Uterus (tissue), 4 donors: ENCODE measurements around the gene ZNF837. TPM values are rescaled to one million over a fixed set of nuclear protein-coding genes. Genes with fewer than 3 reads are reported as not detected.
A peak's percentile ranks its signal among the peaks of the same experiment; 100 is the strongest.
"Not testable (repeated sequence)": the region's sequence is repeated elsewhere in the genome, so short reads cannot be mapped to it uniquely, and the experiment has no call there.

Experiments
- DNase-seq, 2 donors: peaks; one replicate each; pipeline ENCODE4 v3.0.0-alpha.2; 2019 to 2020
- H3K27ac ChIP-seq, 2 donors: fragments of 200-600 bp; sonication (generic); 1 replicate in 1 of 2; 2 replicates in 1 of 2; pipeline ENCODE4 v1.5.1; 2016 to 2018
- H3K27me3 ChIP-seq, 2 donors: fragments of 200-600 bp; sonication (generic); one replicate each; pipeline ENCODE4 v1.5.1; 2018 to 2019; ENCODE audit warnings: control low read depth in 1 of 2
- H3K36me3 ChIP-seq, 2 donors: fragments of 200-600 bp; sonication (generic); one replicate each; pipeline ENCODE4 v1.5.1; 2019; ENCODE audit warnings: control low read depth in 1 of 2
- H3K4me1 ChIP-seq, 2 donors: fragments of 200-600 bp; sonication (generic); one replicate each; pipeline ENCODE4 v1.5.1; 2018 to 2019; ENCODE audit warnings: control low read depth in 1 of 2
- H3K4me3 ChIP-seq, 2 donors: fragments of 200-600 bp; sonication (generic); 1 replicate in 1 of 2; 2 replicates in 1 of 2; pipeline ENCODE4 v1.5.1; 2018 to 2019; ENCODE audit warnings: mild to moderate bottlenecking in 1 of 2
- H3K9me3 ChIP-seq, 2 donors: fragments of 200-600 bp; sonication (generic); one replicate each; pipeline ENCODE4 v1.5.1; 2019; ENCODE audit warnings: control low read depth in 1 of 2
- POLR2A ChIP-seq, 2 donors: fragments of 450-650 bp; IDR thresholded peaks; one replicate each; pipeline ENCODE4 v1.6.1; 2016; ENCODE audit warnings: antibody characterized with exemption in 2 of 2, mild to moderate bottlenecking in 1 of 2, moderate library complexity in 1 of 2
- intact Hi-C: fragments of 100-400 bp; cut with DNase I; formaldehyde crosslinking; loops from one replicate; pipeline ENCODE4 v1.15.1; 2023; ENCODE audit warnings: low total_unique reads
- total RNA-seq, 4 donors: library from RNA; depleted of rRNA in 3 of 4; stranded (reverse); fragments of >200 nt in 3 of 4; gene quantifications; one replicate each; pipeline versions ENCODE4 v1.1.0 to v1.2.4, GENCODE V29; 2014 to 2023
- TF ChIP-seq, protein P1 (sequence below), 4 experiments: fragments of 200-600 bp in 2 of 4; fragments of 450-650 bp in 2 of 4; sonication (generic) in 2 of 4; IDR thresholded peaks; one replicate each; pipeline ENCODE4 v1.5.1; 2016 to 2019; ENCODE audit warnings: antibody characterized with exemption in 4 of 4, mild to moderate bottlenecking in 2 of 4, moderate library complexity in 1 of 4
- donor health status: DM: yes; HTN: yes; CAD: no.

Gene ZNF837
- total RNA-seq, 4 donors from 2014 or later: 1.6 to 4.6 (median 2.8) TPM; not detected in 1

DNA sequence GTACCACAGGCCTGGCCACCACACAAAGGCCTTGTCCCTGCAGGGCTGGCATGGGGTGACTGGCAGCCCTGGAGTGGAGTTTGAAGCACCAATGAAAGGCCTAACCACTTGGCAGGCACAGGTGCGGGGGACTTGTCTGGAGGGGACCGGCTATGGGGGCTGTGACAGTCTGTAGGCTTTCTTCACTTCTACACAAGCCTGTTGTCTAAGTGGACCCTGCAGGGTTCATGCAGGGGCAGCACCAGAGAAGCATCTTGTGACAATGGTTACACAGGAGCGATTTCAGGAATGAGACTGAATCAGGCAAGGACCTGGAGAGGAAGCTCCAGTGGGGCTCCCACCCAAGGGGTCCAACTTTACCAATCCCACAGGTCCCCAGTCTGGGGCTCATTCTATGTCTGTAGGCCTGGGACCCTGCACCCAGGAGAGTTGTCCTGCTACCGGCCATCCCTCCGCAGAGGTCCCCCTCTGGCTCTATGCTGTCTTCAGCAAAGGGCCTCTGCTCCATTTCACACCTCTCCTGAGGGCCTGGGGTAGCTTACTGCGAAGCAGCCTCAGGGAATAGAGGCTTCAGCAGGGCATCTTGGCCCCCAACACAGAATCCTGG, 2.3 kb upstream of the ZNF837 start:
- Histone ChIP-seq H3K27ac (no peak overlapping the region), H3K9me3 (no peaks in the 10 kb centered on the region), H3K36me3 (no peaks in the 10 kb centered on the region), H3K27me3 (no peaks in the 10 kb centered on the region), H3K4me1 (peaks cover 3 to 23% of the 10 kb centered on the region in 2 donors), H3K4me3 (no peak overlapping the region)
- TF ChIP-seq POLR2A (IDR thresholded peaks at IDR 0.05): no peak
- TF ChIP-seq, protein P1, sequence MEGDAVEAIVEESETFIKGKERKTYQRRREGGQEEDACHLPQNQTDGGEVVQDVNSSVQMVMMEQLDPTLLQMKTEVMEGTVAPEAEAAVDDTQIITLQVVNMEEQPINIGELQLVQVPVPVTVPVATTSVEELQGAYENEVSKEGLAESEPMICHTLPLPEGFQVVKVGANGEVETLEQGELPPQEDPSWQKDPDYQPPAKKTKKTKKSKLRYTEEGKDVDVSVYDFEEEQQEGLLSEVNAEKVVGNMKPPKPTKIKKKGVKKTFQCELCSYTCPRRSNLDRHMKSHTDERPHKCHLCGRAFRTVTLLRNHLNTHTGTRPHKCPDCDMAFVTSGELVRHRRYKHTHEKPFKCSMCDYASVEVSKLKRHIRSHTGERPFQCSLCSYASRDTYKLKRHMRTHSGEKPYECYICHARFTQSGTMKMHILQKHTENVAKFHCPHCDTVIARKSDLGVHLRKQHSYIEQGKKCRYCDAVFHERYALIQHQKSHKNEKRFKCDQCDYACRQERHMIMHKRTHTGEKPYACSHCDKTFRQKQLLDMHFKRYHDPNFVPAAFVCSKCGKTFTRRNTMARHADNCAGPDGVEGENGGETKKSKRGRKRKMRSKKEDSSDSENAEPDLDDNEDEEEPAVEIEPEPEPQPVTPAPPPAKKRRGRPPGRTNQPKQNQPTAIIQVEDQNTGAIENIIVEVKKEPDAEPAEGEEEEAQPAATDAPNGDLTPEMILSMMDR (IDR thresholded peaks at IDR 0.05): no peak
- DNase-seq: no peak
- intact Hi-C loops: no loop called here

DNA sequence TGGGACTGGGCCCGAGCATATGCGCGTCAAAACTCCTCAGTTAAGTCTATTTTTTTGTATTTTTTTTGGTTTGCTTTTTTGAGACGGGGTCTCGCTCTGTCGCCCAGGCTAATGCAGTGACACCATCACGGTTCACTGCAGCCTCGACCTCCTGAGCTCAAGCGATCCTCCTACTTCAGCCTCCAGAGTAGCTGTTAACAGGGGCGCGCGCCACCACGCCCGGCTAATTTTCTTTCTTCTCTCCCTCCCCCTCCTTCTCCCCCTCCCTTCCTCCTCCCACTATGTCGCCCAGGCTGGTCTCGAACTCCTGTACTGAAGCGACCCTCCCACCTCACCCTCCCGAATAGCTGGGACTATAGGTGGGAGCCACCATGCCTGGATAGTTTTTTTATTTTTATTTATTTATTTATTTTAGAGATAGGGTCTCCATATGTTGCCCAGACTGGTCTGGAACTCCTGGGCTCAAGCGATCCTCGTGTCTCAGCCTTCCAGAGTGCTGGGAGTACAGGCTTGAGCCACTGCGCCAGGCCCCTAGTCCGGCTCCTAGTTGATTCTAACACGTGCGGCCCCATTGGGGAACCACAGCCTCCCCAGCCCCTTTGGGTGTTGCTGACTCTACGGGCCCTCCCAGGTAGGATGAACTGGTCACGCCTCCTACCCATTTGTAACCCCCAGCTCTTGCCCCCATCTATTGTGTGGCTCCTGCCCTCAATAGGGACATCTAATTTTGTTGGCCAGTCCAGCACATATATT, 806 bp upstream of the ZNF837 start:
- Histone ChIP-seq H3K27ac (peak overlapping the region; percentile 91 to 96), H3K9me3 (no peaks in the 10 kb centered on the region), H3K4me1 (peaks cover 0 to 16% of the 10 kb centered on the region in 2 donors), H3K36me3 (no peaks in the 10 kb centered on the region), H3K4me3 (peak overlapping the region; percentile 42 to 89), H3K27me3 (no peaks in the 10 kb centered on the region)
- TF ChIP-seq, protein P1 (IDR thresholded peaks at IDR 0.05): no peak
- intact Hi-C loops: no loop called here
- no peak for DNase-seq

DNA sequence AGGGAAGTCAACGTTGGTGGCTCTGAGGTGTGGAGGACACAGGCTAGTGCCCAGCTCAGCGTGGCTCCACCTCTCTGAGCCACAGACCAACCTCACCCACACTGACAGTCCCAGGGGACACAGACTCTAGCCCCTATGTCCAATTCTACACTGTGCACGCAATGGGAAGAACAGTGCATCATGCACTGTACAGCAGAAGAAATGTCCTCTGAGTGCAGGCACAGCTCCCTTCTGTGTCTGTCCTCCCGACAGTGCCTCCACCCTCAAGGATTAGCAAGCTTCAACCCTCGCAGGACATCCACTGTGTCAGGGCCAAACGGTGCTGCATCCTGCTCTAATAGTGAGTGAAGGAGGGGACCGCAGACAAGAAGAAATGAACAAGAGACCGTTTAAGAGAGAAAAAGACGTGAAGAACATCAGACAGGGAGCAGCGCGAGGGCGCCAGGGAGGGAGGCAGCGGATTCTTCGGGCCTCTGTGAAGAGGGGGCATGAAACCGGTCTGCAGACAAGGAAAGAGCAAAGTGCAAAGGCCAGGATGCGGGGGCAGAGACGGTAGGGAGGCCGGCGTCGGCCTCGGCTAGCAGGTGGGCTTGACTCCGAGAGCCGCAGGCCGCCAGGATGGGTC, 681 bp downstream of the ZNF837 start:
- peaks cover 0 to 7% of the 10 kb centered on the region in 2 donors for H3K4me1 ChIP-seq
- no peaks in the 10 kb centered on the region for H3K9me3 ChIP-seq
- TF ChIP-seq, protein P1 (IDR thresholded peaks at IDR 0.05): no peak
- no peak for TF ChIP-seq POLR2A (IDR thresholded peaks at IDR 0.05)
- H3K36me3 ChIP-seq: no peaks in the 10 kb centered on the region
- peak overlapping the region; percentile 42 to 89 for H3K4me3 ChIP-seq
- DNase-seq: no peak
- H3K27ac ChIP-seq: peak overlapping the region; percentile 91 to 96
- no peaks in the 10 kb centered on the region for H3K27me3 ChIP-seq
- intact Hi-C loops: no loop called here

DNA sequence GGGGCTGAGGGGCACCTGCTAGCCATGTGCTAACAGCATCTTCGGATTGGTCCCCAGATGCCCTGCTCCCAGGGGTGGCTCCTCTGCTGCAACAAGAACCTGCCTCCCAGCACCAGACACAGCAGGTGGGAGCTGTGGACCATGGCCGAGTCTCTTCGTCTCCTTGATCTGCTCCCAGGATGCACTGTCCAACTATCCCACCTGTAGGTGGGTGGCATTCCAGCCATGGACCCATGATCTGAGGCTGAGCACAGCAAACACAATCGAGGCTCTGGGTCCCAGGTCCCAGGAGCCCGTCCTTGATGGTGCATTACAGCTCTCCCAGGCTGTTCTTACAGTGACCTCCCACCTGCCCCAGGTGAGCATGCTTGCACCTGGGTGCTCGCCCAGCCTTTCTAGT, 1.6 kb downstream of the ZNF837 start:
- intact Hi-C loops: no loop called here
- no peaks in the 10 kb centered on the region for H3K9me3 ChIP-seq
- H3K36me3 ChIP-seq: no peaks in the 10 kb centered on the region
- no peak overlapping the region for H3K27ac ChIP-seq
- DNase-seq: no peak
- peaks cover 0 to 7% of the 10 kb centered on the region in 2 donors for H3K4me1 ChIP-seq
- no peak for TF ChIP-seq POLR2A (IDR thresholded peaks at IDR 0.05)
- TF ChIP-seq, protein P1 (IDR thresholded peaks at IDR 0.05): no peak
- no peaks in the 10 kb centered on the region for H3K27me3 ChIP-seq
- H3K4me3 ChIP-seq: no peak overlapping the region

DNA sequence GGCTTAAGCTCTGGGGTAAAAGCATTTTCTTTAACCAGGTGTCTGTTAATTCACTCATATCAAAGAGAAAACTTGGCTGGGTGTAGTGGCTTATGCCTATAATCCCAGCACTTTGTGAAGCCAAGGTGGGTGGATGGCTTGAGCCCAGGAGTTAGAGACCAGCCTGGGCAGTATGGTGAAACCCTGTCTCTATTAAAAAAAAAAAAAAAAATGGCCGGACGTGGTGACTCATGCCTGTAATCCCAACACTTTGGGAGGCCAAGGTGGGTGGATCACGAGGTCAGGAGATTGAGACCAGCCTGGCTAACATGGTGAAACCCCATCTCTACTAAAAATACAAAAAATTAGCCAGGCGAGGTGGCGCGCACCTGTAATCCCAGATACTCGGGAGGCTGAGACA, 4.1 kb downstream of the ZNF837 start:
- H3K4me1 ChIP-seq, H3K9me3 ChIP-seq, H3K36me3 ChIP-seq, intact Hi-C loops, H3K27ac ChIP-seq, H3K27me3 ChIP-seq, H3K4me3 ChIP-seq, DNase-seq: not testable (repeated sequence)
